ENCODE results near the gene DDX20. TPM values are rescaled to one million over a fixed set of nuclear protein-coding genes. Genes with fewer than 3 reads are reported as not detected.

DDX20 gene
- total RNA-seq, 1 donor from 2014 or later: 13.2 TPM

DNA sequence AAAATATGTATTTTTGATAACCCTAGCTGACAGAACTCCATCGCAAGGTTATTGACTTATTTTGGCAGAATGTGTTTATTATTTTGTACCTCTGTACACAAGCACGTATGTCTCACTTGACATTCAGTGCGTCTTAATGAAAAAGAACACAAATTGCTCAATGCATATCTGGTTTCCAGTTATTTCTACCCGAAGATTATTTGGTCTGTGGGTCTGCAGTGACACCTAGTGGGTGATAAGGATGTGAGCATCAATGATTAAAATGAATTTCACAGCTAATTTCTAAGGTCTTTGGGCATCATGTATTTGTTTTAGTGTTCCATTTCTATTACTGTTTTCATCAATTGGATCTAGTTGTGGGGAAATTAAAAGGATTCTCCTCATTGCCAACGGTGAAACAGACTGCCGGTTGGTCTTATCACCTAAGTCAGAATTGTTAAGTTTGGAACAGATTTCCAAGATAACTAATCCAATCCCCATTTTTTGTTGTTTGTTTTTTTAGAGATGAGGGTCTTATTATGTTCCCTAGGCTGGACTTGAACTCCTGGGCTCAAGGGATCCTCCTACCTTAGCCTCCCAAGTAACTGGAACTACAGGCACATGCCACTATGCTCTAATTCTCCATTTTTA lies 13.9 kb downstream of the DDX20 start:
- FAIRE-seq (no peak), DNase-seq (ENCODE audit: low read depth) (peak; percentile 75)
- TF ChIP-seq, protein P1, sequence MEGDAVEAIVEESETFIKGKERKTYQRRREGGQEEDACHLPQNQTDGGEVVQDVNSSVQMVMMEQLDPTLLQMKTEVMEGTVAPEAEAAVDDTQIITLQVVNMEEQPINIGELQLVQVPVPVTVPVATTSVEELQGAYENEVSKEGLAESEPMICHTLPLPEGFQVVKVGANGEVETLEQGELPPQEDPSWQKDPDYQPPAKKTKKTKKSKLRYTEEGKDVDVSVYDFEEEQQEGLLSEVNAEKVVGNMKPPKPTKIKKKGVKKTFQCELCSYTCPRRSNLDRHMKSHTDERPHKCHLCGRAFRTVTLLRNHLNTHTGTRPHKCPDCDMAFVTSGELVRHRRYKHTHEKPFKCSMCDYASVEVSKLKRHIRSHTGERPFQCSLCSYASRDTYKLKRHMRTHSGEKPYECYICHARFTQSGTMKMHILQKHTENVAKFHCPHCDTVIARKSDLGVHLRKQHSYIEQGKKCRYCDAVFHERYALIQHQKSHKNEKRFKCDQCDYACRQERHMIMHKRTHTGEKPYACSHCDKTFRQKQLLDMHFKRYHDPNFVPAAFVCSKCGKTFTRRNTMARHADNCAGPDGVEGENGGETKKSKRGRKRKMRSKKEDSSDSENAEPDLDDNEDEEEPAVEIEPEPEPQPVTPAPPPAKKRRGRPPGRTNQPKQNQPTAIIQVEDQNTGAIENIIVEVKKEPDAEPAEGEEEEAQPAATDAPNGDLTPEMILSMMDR (IDR thresholded peaks at IDR 0.05; ENCODE audit: insufficient read depth, low read length, severe bottlenecking): peak; percentile 55
- Histone ChIP-seq H3K4me3 (ENCODE audit: low read depth, low read length) (no peak overlapping the region), H3K36me3 (ENCODE audit: control insufficient read depth, insufficient read depth, low read length) (peaks cover 2% of the 10 kb centered on the region), H3K27me3 (ENCODE audit: control insufficient read depth, insufficient read depth, low read length) (no peaks in the 10 kb centered on the region)

DNA sequence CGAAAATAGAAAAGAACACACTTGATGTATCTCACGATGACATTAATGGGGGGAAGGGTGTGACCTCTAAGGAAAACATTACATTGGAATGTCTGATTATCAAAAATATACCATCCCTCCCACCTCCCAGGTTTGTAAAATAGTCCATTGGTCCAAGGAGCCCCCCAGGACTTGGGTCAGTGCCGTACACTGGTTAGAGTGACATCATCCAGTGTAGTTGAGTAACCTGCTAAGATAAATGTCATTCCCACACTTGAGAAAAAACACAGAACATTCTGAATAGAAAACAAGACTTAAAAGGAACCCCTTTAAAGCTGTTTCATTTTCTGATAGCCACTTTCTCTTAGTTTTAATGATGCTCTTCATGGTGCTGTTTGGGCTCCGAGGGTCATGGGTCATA lies 15.2 kb downstream of the DDX20 start:
- DNase-seq (ENCODE audit: low read depth) (no peak), FAIRE-seq (no peak)
- H3K36me3 ChIP-seq (ENCODE audit: control insufficient read depth, insufficient read depth, low read length): peaks cover 2% of the 10 kb centered on the region
- no peak overlapping the region for H3K4me3 ChIP-seq (ENCODE audit: low read depth, low read length)
- H3K27me3 ChIP-seq (ENCODE audit: control insufficient read depth, insufficient read depth, low read length): no peaks in the 10 kb centered on the region
- TF ChIP-seq, protein P1 (IDR thresholded peaks at IDR 0.05; ENCODE audit: insufficient read depth, low read length, severe bottlenecking): no peak

DNA sequence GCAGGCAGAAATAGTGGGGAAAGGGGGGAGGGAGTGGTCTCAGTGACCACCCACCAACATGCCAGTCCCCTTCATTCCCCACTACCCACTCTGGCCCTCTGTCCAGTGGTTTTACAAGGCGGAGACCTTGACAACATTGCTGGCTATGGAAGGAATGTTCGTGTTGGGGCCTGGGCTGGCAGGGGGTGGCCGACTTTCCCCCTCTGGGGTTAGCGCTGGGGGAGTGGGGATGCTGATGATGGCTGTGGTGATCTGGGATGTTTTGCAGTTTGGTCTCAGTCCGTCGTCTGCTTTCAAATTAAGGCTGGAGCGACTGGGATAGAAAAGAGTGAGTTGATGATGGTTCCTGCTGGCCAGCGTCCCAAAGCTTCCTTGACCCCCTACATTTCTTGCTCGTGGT lies 20.3 kb downstream of the DDX20 start:
- FAIRE-seq: no peak
- TF ChIP-seq, protein P1 (IDR thresholded peaks at IDR 0.05; ENCODE audit: insufficient read depth, low read length, severe bottlenecking): no peak
- no peak overlapping the region for H3K4me3 ChIP-seq (ENCODE audit: low read depth, low read length)

DNA sequence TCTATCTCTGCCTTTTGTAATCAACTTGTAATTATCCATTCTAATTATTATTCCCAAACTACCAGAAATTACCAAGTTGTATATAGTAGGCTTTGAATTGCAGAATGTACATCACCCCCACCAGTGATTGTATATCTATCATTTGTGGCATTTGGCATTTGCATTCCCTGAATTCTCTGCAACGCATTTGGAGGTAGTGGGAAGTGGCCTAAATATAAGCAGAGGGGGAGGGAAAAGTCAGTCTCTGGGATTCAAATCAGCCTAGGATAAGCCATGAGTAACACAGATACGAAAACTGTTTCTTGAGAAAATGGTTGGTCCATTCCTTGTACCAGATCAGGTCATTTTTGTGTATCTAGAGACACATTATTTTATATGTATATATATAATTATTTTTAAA lies 20.7 kb downstream of the DDX20 start:
- no peak for DNase-seq (ENCODE audit: low read depth)
- Histone ChIP-seq H3K36me3 (ENCODE audit: control insufficient read depth, insufficient read depth, low read length) (no peaks in the 10 kb centered on the region), H3K4me3 (ENCODE audit: low read depth, low read length) (no peak overlapping the region), H3K27me3 (ENCODE audit: control insufficient read depth, insufficient read depth, low read length) (peaks cover 2% of the 10 kb centered on the region)
- TF ChIP-seq, protein P1 (IDR thresholded peaks at IDR 0.05; ENCODE audit: insufficient read depth, low read length, severe bottlenecking): no peak
- FAIRE-seq: no peak

More for the DNA sequence above, 20.3 kb downstream of the DDX20 start:
- Histone ChIP-seq H3K27me3 (ENCODE audit: control insufficient read depth, insufficient read depth, low read length) (peaks cover 2% of the 10 kb centered on the region), H3K36me3 (ENCODE audit: control insufficient read depth, insufficient read depth, low read length) (no peaks in the 10 kb centered on the region)
- DNase-seq (ENCODE audit: low read depth): no peak

DNA sequence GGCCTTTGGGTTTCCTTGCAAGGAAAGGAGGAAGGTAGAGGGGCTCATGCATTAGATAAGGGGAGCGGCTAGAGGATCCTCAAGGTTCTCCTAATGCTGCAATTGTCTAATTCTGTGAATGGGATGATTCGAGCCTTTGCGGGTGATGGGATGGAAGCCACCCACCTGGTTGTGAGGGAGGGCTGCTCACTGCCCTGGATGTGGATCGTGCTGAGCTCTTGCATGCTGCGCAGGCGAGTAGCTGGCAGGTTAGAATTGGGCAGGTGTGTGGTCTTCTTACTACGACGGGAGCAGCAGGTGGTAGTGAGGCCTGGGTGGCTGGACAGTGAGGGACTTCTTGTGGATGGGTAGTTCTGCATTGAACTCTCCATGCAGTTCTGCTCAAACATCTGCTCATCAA lies 21.2 kb downstream of the DDX20 start:
- Histone ChIP-seq H3K27me3 (ENCODE audit: control insufficient read depth, insufficient read depth, low read length) (peaks cover 2% of the 10 kb centered on the region), H3K4me3 (ENCODE audit: low read depth, low read length) (no peak overlapping the region), H3K36me3 (ENCODE audit: control insufficient read depth, insufficient read depth, low read length) (no peaks in the 10 kb centered on the region)
- TF ChIP-seq, protein P1 (IDR thresholded peaks at IDR 0.05; ENCODE audit: insufficient read depth, low read length, severe bottlenecking): no peak
- FAIRE-seq (peak; percentile 72), DNase-seq (ENCODE audit: low read depth) (no peak)

DNA sequence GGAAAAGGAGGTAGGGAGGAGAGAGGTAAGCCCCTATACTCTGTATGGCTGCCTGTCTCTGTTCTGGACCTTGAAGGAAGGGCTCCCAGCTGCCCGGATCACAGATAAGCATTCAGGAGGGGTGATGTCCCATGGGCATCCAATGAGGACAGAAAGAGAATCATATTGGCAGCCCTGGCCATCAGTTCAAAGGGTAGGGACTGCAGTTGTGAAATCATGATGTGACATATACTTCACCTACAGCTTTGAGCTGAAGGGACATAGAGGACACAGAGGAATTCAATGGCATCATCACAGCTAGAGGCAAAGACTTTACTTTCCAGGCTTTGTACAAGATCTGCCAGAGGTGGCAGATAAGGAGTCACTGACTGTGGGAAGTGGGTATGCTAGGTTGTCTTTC lies 21.6 kb downstream of the DDX20 start:
- H3K36me3 ChIP-seq (ENCODE audit: control insufficient read depth, insufficient read depth, low read length): no peaks in the 10 kb centered on the region
- no peak for DNase-seq (ENCODE audit: low read depth)
- TF ChIP-seq, protein P1 (IDR thresholded peaks at IDR 0.05; ENCODE audit: insufficient read depth, low read length, severe bottlenecking): no peak
- H3K27me3 ChIP-seq (ENCODE audit: control insufficient read depth, insufficient read depth, low read length): peaks cover 2% of the 10 kb centered on the region
- H3K4me3 ChIP-seq (ENCODE audit: low read depth, low read length): no peak overlapping the region
- peak; percentile 18 for FAIRE-seq

Measured in bronchial epithelial cell (primary cell).